Right kidney (tissue), 9 donors: Measurements from ENCODE around the gene IPP.
"Not testable (repeated sequence)": the region's sequence is repeated elsewhere in the genome, so short reads cannot be mapped to it uniquely, and the experiment has no call there.

Experiments used
- DNase-seq: peaks from one replicate; pipeline ENCODE4 v3.0.0-alpha.2; 2016
- long read RNA-seq, 8 donors: transcript quantifications; one replicate each; lab custom pipeline, GENCODE V29; 2026

The IPP gene
- long read RNA-seq, donor 1, partial matches to known transcripts = 0 of 3 reads
- long read RNA-seq, donor 1, other reads (novel, unspliced or antisense) = 0 of 3 reads
- long read RNA-seq, donor 2 = 0 reads
- long read RNA-seq, donor 3, partial matches to known transcripts = 0 of 2 reads
- long read RNA-seq, donor 3, other reads (novel, unspliced or antisense) = 0 of 2 reads
- long read RNA-seq, donor 4, partial matches to known transcripts = 0 of 1 reads
- long read RNA-seq, donor 4, other reads (novel, unspliced or antisense) = 0 of 1 reads
- long read RNA-seq, donor 5, partial matches to known transcripts = 0 of 3 reads
- long read RNA-seq, donor 5, other reads (novel, unspliced or antisense) = 0 of 3 reads
- long read RNA-seq, donor 6, partial matches to known transcripts = 0 of 2 reads
- long read RNA-seq, donor 6, other reads (novel, unspliced or antisense) = 0 of 2 reads
- long read RNA-seq, donor 7, partial matches to known transcripts = 0 of 4 reads
- long read RNA-seq, donor 7, other reads (novel, unspliced or antisense) = 0 of 4 reads
- long read RNA-seq, donor 8, partial matches to known transcripts = 0 of 1 reads
- long read RNA-seq, donor 8, other reads (novel, unspliced or antisense) = 0 of 1 reads

GRCh38 chr1:45750298-45751038 is at the start of gene IPP:
TSS of gene IPP (minus strand) at chr1:45750653. CDS start at chr1:45746411, 4,242 bp downstream.
- peak; percentile 96 for DNase-seq

- DNase-seq = no peak
Observed at GRCh38 chr1:45796946-45797345, 46.5 kb upstream of the IPP start.

- DNase-seq = no peak
Observed at GRCh38 chr1:45796381-45796780, 45.9 kb upstream of the IPP start.

- DNase-seq = no peak
Observed at GRCh38 chr1:45793942-45794604, 43.6 kb upstream of the IPP start.

GRCh38 chr1:45792744-45793143 is 42.3 kb upstream of the IPP start:
- no peak for DNase-seq

- no peak for DNase-seq
Observed at GRCh38 chr1:45789601-45790000, 39.1 kb upstream of the IPP start.

- DNase-seq = no peak
Observed at GRCh38 chr1:45787905-45788304, 37.5 kb upstream of the IPP start.

- DNase-seq = no peak
Observed at GRCh38 chr1:45785583-45785982, 35.1 kb upstream of the IPP start.

- no peak for DNase-seq
Observed at GRCh38 chr1:45775794-45776193, 25.3 kb upstream of the IPP start.

GRCh38 chr1:45772971-45773370 is 22.5 kb upstream of the IPP start:
- no peak for DNase-seq

- DNase-seq = no peak
Observed at GRCh38 chr1:45769261-45769932, 18.9 kb upstream of the IPP start.

- no peak for DNase-seq
Observed at GRCh38 chr1:45767035-45767434, 16.6 kb upstream of the IPP start.

GRCh38 chr1:45765999-45766792 is 15.7 kb upstream of the IPP start:
- no peak for DNase-seq

GRCh38 chr1:45762291-45762690 is 11.8 kb upstream of the IPP start:
- no peak for DNase-seq

GRCh38 chr1:45755697-45756096 is 5.2 kb upstream of the IPP start:
- DNase-seq = no peak

GRCh38 chr1:45753248-45754037 is 3.0 kb upstream of the IPP start:
- no peak for DNase-seq

GRCh38 chr1:45752441-45753052 is 2.1 kb upstream of the IPP start:
- no peak for DNase-seq

- no peak for DNase-seq
Observed at GRCh38 chr1:45752014-45752413, 1.6 kb upstream of the IPP start.

GRCh38 chr1:45751039-45751838 is 786 bp upstream of the IPP start:
- not testable (repeated sequence) for DNase-seq
